Fibroblast of the aortic adventitia (primary cell): ENCODE data around the gene KRTAP12-3. TPM values are rescaled to one million over a fixed set of nuclear protein-coding genes. Genes with fewer than 3 reads are reported as not detected.
"Not testable (repeated sequence)": the region's sequence is repeated elsewhere in the genome, so short reads cannot be mapped to it uniquely, and the experiment has no call there.

Experiments used
- DNase-seq: peaks from one replicate; pipeline ENCODE4 v3.0.0-alpha.2; 2010; ENCODE audit warnings: low read depth
- H3K4me3 ChIP-seq: 2 replicates; pipeline ENCODE4 v1.5.1; 2011; ENCODE audit warnings: low read depth, mild to moderate bottlenecking, control low read depth, low read length, moderate library complexity
- total RNA-seq: library from RNA; depleted of rRNA; stranded (reverse); fragments of >200 nt; gene quantifications from 2 replicates; pipeline ENCODE4 v1.2.3, GENCODE V29; 2012; ENCODE audit warnings: low replicate concordance
- TF ChIP-seq, protein P1 (sequence below): IDR thresholded peaks from 2 replicates; pipeline ENCODE4 v1.5.1; 2011; ENCODE audit warnings: mild to moderate bottlenecking, low read length, control low read depth, inconsistent platforms; ENCODE audit not compliant: insufficient read depth

KRTAP12-3 gene
- total RNA-seq, 1 donor: not detected

GRCh38 chr21:44686843-44687561, 29.3 kb downstream of the KRTAP12-3 start:
- DNase-seq: no peak
- TF ChIP-seq, protein P1, sequence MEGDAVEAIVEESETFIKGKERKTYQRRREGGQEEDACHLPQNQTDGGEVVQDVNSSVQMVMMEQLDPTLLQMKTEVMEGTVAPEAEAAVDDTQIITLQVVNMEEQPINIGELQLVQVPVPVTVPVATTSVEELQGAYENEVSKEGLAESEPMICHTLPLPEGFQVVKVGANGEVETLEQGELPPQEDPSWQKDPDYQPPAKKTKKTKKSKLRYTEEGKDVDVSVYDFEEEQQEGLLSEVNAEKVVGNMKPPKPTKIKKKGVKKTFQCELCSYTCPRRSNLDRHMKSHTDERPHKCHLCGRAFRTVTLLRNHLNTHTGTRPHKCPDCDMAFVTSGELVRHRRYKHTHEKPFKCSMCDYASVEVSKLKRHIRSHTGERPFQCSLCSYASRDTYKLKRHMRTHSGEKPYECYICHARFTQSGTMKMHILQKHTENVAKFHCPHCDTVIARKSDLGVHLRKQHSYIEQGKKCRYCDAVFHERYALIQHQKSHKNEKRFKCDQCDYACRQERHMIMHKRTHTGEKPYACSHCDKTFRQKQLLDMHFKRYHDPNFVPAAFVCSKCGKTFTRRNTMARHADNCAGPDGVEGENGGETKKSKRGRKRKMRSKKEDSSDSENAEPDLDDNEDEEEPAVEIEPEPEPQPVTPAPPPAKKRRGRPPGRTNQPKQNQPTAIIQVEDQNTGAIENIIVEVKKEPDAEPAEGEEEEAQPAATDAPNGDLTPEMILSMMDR: no peak
- no peak overlapping the region for H3K4me3 ChIP-seq

DNA sequence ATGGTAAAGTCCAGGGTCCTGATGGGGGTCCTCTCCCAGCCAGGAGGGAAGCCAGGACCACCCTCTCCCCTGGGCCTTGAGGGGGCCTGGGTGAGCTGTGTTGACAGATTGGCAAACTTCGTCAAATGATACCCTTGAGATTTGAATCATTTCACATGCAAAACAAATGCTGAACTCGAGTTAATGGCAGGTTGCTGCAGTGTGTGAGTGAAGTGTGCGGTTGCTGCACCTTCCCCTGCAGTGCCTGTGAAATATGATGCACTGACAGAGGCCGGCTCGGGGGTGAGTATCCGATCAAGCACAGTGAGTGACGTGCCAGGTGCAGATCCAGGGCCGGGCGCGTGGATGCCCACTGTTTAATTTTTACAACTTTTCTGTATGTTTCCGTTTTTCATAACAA, 29.9 kb downstream of the KRTAP12-3 start:
- DNase-seq: no peak
- TF ChIP-seq, protein P1: no peak
- no peak overlapping the region for H3K4me3 ChIP-seq

DNA sequence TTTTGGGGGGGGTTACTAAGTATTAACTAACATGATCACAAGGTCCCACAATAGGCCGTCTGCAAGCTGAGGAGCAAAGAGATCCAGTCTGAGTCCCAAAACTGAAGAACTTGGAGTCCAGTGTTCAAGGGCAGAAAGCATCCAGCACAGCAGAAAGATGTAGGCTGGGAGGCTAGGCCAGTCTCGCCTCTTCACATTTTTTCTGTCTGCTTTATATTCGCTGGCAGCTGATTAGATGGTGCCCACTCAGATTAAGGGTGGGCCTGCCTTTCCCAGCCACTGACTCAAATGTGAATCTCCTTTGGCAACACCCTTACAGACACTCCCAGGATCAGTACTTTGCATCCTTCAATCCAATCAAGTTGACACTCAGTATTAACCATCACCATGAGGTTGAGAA, 32.0 kb downstream of the KRTAP12-3 start:
- H3K4me3 ChIP-seq: not testable (repeated sequence)

DNA sequence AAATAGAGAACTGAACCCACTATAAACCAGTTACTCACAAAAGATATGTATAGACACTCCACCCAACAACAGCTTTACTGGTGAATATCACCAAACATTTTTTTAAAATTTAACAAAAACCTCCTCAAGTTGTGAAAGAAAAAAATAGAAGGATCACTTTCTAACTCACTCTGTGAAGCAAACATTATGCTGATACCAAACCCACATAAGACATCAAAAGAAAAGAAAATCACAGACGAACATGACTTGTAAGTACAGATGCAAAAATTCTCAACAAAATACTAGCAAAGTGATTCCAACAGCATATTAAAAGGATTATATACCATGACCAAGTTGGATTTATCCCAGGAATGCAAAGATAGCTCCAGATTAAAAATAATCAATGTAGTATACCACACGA, 34.0 kb downstream of the KRTAP12-3 start:
- TF ChIP-seq, protein P1: no peak
- DNase-seq: no peak
- H3K4me3 ChIP-seq: no peak overlapping the region

More for the DNA sequence above, 32.0 kb downstream of the KRTAP12-3 start:
- DNase-seq: not testable (repeated sequence)

DNA sequence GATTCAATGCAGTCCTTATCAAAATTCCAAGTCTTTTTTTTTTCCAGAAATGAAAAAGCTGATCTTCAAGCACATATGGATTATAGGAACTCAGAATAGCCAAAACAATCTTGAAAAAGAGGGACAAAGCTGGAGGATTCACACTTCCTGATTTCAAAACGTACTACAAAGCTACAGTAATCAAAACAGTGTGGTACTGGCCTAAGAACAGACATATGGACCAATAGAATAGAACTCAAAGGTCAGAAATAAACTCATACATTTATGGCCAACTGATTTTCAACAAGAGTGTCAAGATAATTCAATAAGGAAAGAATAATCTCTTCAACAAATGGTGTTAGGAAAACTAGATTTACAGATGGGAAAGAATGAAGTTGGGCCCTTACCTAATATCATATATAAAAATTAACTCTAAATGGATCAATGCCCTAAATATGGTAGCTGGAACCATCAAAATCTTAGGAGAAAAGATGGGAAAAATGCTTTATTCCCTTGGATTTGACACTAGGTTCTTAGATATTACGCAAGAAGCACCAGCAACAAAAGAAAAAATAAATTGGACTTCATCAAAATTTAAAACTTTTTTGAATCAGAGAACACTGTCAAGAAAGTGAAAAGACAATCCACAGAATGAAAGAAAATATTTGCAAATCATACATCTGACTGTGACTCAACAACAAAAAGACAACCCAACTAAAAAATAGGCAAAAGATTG, 35.2 kb downstream of the KRTAP12-3 start:
- no peak for DNase-seq
- no peak overlapping the region for H3K4me3 ChIP-seq
- TF ChIP-seq, protein P1: no peak

GRCh38 chr21:44694776-44695175, 37.0 kb downstream of the KRTAP12-3 start:
- TF ChIP-seq, protein P1: no peak
- DNase-seq: no peak
- H3K4me3 ChIP-seq: no peak overlapping the region

DNA sequence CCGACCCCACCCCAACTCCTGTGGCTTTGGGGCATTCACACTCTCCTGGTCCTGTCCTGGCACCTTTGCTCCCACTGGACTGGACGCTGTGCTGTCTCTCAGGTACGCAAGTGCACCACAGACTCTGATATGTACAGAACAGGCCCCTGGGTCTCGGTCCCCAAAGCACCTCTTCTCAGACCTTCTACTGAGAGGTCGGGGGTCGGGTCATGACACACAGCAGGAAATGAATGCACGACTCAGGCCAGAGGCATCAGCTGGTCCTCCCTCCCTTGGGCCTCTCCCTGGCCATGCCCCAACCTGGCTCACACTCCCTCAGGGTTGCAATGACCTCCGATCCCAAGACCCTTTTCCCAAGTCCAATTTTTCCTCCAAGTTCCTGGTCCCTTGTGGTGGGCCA, 37.5 kb downstream of the KRTAP12-3 start:
- TF ChIP-seq, protein P1: no peak
- DNase-seq: no peak
- H3K4me3 ChIP-seq: no peak overlapping the region
